C1 segment of cervical spinal cord (tissue), 14 donors: Measurements from ENCODE around the gene NDE1.

Experiments used
- DNase-seq, 14 donors: peaks; one replicate each; lab custom pipeline; 2025; lab: John Stamatoyannopoulos, UW

The NDE1 gene

DNA sequence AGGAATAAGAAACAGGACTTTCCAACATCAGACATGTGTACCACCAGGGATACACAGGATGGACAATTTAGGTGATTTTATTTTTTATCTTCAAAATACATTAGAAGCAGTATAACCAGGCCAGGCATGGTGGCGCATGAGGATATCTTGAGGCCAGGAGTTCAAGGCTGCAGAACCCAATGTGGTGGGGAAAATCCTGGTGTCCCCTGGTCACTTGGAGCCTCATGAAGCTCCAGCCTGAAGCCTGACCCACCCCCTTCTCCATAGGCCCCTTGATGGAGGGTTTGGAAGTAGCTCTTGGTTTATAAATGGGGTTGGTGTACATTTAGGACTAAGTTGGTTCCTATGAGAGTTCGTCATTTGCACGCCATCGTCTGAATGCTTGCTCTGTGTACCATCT lies 118.2 kb downstream of the NDE1 start:
- no peak for DNase-seq

DNA sequence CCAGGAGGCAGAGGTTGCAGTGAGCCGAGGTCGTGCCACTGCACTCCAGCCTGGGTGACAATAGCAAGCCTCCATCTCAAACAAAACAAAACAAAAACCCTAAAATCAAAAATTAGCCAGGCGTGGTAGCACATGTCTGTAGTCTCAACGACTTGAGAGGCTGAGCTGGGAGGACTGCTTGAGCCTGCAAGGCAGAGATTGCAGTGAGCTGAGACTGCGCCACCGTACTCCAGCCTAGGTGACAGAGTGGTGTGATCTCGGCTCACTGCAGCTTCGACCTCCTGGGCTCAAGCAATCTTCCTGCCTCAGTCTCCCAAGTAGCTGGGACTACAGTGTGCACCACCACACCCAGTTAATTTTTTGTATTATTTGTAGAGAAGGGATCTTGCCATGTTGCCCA lies 119.2 kb downstream of the NDE1 start:
- no peak for DNase-seq

- no peak for DNase-seq
Observed at GRCh38 chr16:15770107-15770506, 120.1 kb downstream of the NDE1 start.

GRCh38 chr16:15770512-15770911 lies 120.5 kb downstream of the NDE1 start:
- no peak for DNase-seq

DNA sequence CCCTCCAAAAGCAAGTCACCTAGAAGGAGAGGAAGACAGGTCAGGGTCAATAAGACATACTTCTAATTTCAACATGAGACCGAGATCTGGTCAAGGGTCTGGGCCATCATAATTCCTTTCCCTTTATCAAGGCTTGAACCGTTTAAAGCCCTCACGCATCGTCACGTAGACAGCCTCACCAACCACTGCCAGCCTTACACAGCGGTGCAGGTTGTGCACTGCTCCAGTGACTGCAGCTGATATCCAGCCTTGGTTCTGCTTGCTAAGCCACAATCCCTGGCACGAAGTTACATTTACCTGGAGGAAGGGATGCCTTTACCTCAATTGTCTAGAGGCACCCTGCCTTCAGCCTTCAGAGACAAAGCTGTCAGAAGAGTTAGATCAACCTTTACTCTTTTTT lies 121.6 kb downstream of the NDE1 start:
- DNase-seq, result no peak

GRCh38 chr16:15772579-15773293 lies 122.7 kb downstream of the NDE1 start:
- DNase-seq, result no peak

DNA sequence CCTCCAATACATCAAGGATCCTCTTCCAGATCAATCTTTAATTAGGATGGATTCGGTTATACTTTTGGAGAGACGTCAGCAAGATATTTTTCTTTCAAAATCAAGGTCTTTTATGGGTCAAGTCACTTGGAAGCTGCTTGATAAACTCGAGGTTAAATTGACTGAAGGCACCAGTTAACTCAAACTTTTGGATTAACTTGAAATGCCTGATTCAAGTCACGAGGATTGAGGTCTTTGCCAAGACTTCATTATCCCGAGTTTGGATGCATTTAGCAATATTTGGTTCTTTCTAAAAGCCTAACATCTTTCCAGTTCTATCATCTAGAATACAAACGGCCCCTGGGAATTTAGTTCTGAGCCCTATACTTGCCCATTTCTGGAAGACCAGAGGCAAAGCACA lies 123.9 kb downstream of the NDE1 start:
- no peak for DNase-seq

- no peak for DNase-seq
Observed at GRCh38 chr16:15775209-15775608, 125.2 kb downstream of the NDE1 start.

DNA sequence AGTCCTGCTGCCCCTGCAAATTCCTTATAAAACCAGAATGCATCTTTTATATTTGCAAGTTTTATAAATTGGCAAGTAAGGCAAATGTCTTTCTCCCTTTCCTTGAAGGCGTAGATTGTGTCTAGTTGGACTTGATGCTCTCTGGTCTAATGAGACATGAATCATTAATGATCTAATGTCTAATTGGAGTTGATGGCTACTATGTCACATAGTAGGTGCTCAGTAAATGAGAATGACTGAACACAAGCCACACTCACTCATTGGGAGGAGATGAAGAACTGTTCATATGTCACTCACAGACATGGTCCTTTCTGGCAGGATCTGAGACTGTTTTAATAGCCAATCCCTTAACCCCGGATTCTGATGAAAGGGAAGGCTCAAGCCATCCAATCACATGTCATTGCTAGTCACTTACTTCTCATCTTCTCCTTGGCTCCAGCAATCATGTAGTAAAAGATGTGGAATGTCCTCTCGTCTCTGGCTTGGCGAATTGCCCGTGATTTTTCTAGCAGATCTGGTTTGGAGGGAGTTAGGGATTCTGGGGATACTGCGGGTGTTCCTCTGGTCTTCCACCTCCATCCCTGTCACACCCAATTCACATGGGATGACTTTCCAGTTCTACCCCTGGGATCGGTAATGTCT lies 125.7 kb downstream of the NDE1 start:
- no peak for DNase-seq
